ENCODE data around the gene ZMYM3. TPM values are rescaled to one million over a fixed set of nuclear protein-coding genes. Genes with fewer than 3 reads are reported as not detected.

ZMYM3 gene
- total and polyA plus RNA-seq, 2 of the 4 experiments (the other 2 are of a cell fraction), result 10.0 to 28.1 TPM

- Histone ChIP-seq H2AFZ (replicated peaks; ENCODE audit: low read length, poor library complexity) (no peak overlapping the region), H3K36me3 (ENCODE audit: control insufficient read depth, insufficient read depth, low read length) (no peaks in the 10 kb centered on the region), H3K79me1 (ENCODE audit: low read depth in 1 of 2, low read length in 2 of 2) (no peaks in the 10 kb centered on the region), H3K4me1 (ENCODE audit: control insufficient read depth, insufficient read depth, low read length) (no peaks in the 10 kb centered on the region), H3K9ac (ENCODE audit: low read depth, low read length) (no peak overlapping the region), H2BK15ac (ENCODE audit: low read depth, low read length) (no peak overlapping the region), H3K4me3 (ENCODE audit: insufficient read depth, low read depth, low read length) (no peak overlapping the region), H3K56ac (ENCODE audit: extremely low read depth, insufficient read depth, low read length) (no peak overlapping the region), H4K8ac (ENCODE audit: low read depth in 2 of 2, low read length in 2 of 2) (no peak overlapping the region), H2AK9ac (replicated peaks; ENCODE audit: low read depth, low read length, poor library complexity) (no peak overlapping the region), H2BK20ac (ENCODE audit: low read depth, low read length) (no peak overlapping the region), H2BK5ac (ENCODE audit: low read depth, low read length, poor library complexity, severe bottlenecking) (no peak overlapping the region), H3K14ac (replicated peaks; ENCODE audit: low read depth, low read length) (no peak overlapping the region), H4K20me1 (ENCODE audit: insufficient read depth, low read length) (no peaks in the 10 kb centered on the region), H3K27me3 (ENCODE audit: control insufficient read depth, insufficient read depth, low read length) (peaks cover 23% of the 10 kb centered on the region), H3K9me3 (ENCODE audit: control insufficient read depth, insufficient read depth, low read length) (no peaks in the 10 kb centered on the region), H2AK5ac (ENCODE audit: low read depth, low read length) (no peak overlapping the region), H3K9me1 (ENCODE audit: insufficient read depth, low read length) (no peaks in the 10 kb centered on the region), H3K18ac (ENCODE audit: low read depth, low read length) (no peak overlapping the region), H2BK120ac (ENCODE audit: low read depth, low read length) (no peak overlapping the region), H4K5ac (ENCODE audit: low read depth, low read length) (no peak overlapping the region), H3K4me2 (ENCODE audit: low read depth, low read length) (no peak overlapping the region), H3K23ac (ENCODE audit: low read depth, low read length) (no peak overlapping the region), H4K91ac (ENCODE audit: insufficient read depth, low read depth, low read length) (no peak overlapping the region), H3K27ac (ENCODE audit: insufficient read depth, low read length) (no peak overlapping the region), H3K4ac (ENCODE audit: low read depth, low read length) (no peak overlapping the region)
- DNase-seq (no peak), ATAC-seq (ENCODE audit: low read depth) (no peak)
- TF ChIP-seq SMC3 (IDR thresholded peaks at IDR 0.05; ENCODE audit: low read depth, low read length), result no peak
- TF ChIP-seq CTCF (conservative IDR thresholded peaks at IDR 0.05; ENCODE audit: low read depth, low read length), result no peak
- TF ChIP-seq RAD21 (IDR thresholded peaks at IDR 0.05; ENCODE audit: low read length), result no peak
- no peak for TF ChIP-seq USF2 (IDR thresholded peaks at IDR 0.05; ENCODE audit: low read depth, low read length)
- TF ChIP-seq ELK1 (IDR thresholded peaks at IDR 0.05; ENCODE audit: borderline replicate concordance, low read depth, low read length), result no peak
- ChIA-PET POLR2A (ENCODE audit: unreplicated experiment) (no interaction called here), CTCF (no interaction called here)
- no TSS peak for BruUV-seq (replicated peaks)
- in situ Hi-C loops (cut with MboI; ENCODE audit: low sequenced_read_pairs), result no loop called here
- no CpG with 5 or more reads among the region's 6 CpGs for WGBS, 2 experiments (ENCODE audit: extremely low coverage in 2 of 2, insufficient read length in 1 of 2)
- intact Hi-C loops (cut with micrococcal nuclease), result no loop called here
- dilution Hi-C loops (cut with HindIII; ENCODE audit: low sequenced_read_pairs, unreplicated experiment), result no loop called here
These were observed 36.6 kb downstream of the ZMYM3 start for GRCh38 chrX:71217298-71217697.

Measured in IMR-90 (cell line).